Measurements from ENCODE around the gene C11orf86.

GRCh38 chr11:66958956-66959274 is 16.2 kb upstream of the C11orf86 start:
- TF ChIP-seq SIN3A (IDR thresholded peaks at IDR 0.05; ENCODE audit: borderline replicate concordance, insufficient read depth, low read length) (no peak), FOXP2 (optimal IDR thresholded peaks at IDR 0.05; ENCODE audit: borderline replicate concordance, extremely low read depth, extremely low read length, insufficient read depth) (no peak)
